Nephron (organoid): ENCODE data around the gene TNIK.

ENCODE experiments used
- H3K27ac Mint-ChIP-seq, 3 experiments: 2 replicates each; pipeline ENCODE4 v1.8.0; 2020; ENCODE audit warnings: mixed read lengths in 3 of 3, mild to moderate bottlenecking in 2 of 3, moderate library complexity in 1 of 3
- H3K27me3 Mint-ChIP-seq: 2 replicates; pipeline ENCODE4 v1.8.0; 2021; ENCODE audit warnings: low read depth, mild to moderate bottlenecking, moderate library complexity, mixed read lengths
- H3K36me3 Mint-ChIP-seq: 2 replicates; pipeline ENCODE4 v1.8.0; 2020; ENCODE audit warnings: low read depth, mixed read lengths
- H3K4me1 Mint-ChIP-seq: 2 replicates; pipeline ENCODE4 v1.8.0; 2020; ENCODE audit warnings: mixed read lengths
- H3K4me3 Mint-ChIP-seq, 3 experiments: 2 replicates each; pipeline ENCODE4 v1.8.0; 2020; ENCODE audit warnings: mild to moderate bottlenecking in 3 of 3, mixed read lengths in 3 of 3, moderate library complexity in 2 of 3
- H3K9me3 Mint-ChIP-seq: 2 replicates; pipeline ENCODE4 v1.8.0; 2020; ENCODE audit warnings: mixed read lengths
- TF ChIP-seq, protein P1 (sequence below), 3 experiments: fragments of 200-600 bp; sonication (generic); IDR thresholded peaks; one replicate each; pipeline ENCODE4 v1.5.0; 2021; ENCODE audit warnings: antibody characterized with exemption in 3 of 3; ENCODE audit not compliant: unreplicated experiment in 3 of 3

Gene TNIK

DNA sequence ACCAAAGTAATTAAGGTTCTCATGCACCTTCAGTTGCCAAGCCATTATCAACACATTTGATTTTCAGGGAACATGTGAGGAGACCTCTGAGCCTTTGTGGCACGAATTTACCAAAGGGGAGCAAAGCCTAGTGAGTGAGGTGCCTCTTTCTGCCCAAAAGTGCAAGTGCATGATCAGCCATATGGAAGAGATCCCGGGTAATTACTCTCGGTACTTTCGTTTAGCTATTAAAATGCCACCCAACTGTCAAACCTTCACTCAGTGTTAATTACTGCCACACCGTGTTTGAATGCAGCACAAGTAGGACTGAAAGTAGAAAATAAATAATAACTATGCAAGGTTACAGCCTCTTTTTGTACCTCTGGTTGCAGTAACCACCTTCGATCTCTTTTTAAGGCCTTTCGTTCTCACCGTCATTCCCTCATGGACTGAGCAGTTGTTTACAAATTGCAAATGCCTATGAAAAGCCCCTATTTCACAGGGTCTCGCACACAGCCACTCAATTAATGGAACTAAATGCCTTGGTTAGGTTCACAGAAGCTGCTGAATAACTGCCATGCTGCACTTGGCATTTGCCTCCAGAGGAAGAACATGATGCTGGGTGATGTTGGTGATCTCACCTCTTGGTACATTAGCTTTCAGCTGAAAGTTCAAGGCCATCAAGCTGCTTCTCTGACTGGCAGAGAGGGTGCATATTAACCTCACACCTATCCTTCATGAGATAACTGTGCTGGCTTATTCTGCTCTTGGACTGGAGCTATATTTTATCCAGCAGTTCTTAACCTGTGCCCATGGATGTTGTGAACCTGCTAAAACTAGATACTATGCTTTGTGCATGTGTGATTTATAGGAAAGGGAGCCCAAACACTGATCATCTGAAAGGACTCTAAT lies 69.9 kb downstream of the TNIK start:
- H3K4me1 Mint-ChIP-seq, result peaks cover 45% of the 10 kb centered on the region
- H3K9me3 Mint-ChIP-seq, result no peaks in the 10 kb centered on the region
- TF ChIP-seq, protein P1, sequence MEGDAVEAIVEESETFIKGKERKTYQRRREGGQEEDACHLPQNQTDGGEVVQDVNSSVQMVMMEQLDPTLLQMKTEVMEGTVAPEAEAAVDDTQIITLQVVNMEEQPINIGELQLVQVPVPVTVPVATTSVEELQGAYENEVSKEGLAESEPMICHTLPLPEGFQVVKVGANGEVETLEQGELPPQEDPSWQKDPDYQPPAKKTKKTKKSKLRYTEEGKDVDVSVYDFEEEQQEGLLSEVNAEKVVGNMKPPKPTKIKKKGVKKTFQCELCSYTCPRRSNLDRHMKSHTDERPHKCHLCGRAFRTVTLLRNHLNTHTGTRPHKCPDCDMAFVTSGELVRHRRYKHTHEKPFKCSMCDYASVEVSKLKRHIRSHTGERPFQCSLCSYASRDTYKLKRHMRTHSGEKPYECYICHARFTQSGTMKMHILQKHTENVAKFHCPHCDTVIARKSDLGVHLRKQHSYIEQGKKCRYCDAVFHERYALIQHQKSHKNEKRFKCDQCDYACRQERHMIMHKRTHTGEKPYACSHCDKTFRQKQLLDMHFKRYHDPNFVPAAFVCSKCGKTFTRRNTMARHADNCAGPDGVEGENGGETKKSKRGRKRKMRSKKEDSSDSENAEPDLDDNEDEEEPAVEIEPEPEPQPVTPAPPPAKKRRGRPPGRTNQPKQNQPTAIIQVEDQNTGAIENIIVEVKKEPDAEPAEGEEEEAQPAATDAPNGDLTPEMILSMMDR (IDR thresholded peaks at IDR 0.05; ENCODE audit: unreplicated experiment in 3 of 3), result no peak
- H3K4me3 Mint-ChIP-seq, result no peak overlapping the region
- no peak overlapping the region for H3K27ac Mint-ChIP-seq
- peaks cover 5% of the 10 kb centered on the region for H3K36me3 Mint-ChIP-seq
- H3K27me3 Mint-ChIP-seq, result no peaks in the 10 kb centered on the region

DNA sequence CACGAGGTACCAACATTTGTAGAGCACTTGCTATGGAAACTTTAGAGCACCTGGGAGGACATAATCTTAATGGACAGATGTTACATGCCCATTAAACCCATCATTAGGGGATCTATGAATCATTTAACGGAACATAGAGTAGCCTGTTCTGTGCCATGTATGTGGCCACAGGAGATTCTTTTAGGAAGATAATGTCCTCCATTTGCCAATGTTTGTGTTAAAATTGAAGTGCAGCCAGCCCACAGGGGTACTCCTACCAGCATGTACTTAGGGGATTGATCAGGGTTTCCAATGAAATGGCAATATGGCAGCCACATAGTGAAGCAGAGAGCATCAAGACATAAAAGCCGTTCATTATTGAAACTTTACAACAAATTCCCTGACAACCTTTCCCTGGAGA lies 70.7 kb downstream of the TNIK start:
- H3K27ac Mint-ChIP-seq, result no peak overlapping the region
- peaks cover 45% of the 10 kb centered on the region for H3K4me1 Mint-ChIP-seq
- TF ChIP-seq, protein P1 (IDR thresholded peaks at IDR 0.05; ENCODE audit: unreplicated experiment in 3 of 3), result no peak
- no peaks in the 10 kb centered on the region for H3K27me3 Mint-ChIP-seq
- H3K36me3 Mint-ChIP-seq, result peaks cover 5% of the 10 kb centered on the region
- no peaks in the 10 kb centered on the region for H3K9me3 Mint-ChIP-seq
- no peak overlapping the region for H3K4me3 Mint-ChIP-seq

DNA sequence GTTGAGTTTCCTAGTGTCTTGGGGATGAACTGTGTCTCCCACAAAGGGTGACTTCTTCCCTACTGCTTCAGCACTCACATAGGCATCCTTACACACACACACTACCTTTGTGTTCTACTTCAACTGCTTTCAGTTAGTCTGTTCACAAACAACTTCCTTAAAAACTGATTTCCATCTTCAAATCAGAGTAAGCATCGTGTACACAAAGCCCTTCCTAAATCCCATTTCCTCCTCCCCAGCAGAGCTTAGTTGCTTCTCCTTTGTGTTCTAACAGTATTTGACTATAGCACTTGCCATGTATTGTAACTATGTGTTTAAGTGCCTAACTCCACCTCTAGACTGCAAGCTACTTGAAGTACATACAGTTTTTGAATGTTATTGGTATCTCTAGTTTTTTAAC lies 71.7 kb downstream of the TNIK start:
- Mint-ChIP-seq H3K4me1 (peaks cover 45% of the 10 kb centered on the region), H3K36me3 (peaks cover 5% of the 10 kb centered on the region), H3K9me3 (no peaks in the 10 kb centered on the region), H3K27ac (peak overlapping the region in 1 of 3 experiments; percentile 2), H3K27me3 (no peaks in the 10 kb centered on the region), H3K4me3 (no peak overlapping the region)
- TF ChIP-seq, protein P1 (IDR thresholded peaks at IDR 0.05; ENCODE audit: unreplicated experiment in 3 of 3), result no peak

DNA sequence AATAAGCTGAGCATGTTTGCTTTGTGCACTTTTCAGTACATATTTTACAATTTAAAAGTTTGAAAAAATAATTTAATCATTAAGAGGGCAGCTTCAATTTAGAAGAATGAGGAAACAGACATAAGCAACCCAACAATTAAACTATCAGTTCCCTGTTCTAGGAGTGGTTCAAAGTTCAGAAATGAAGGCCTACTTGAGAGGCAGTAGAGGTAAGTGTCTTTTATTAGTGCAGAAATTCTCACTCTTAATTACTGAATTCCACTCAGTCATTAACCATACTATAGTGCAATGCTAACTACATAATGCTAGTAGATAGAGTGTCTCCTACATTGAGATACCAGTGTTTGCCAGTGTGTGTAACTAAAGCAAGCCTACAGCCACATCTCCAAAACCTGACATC lies 73.1 kb downstream of the TNIK start:
- TF ChIP-seq, protein P1 (IDR thresholded peaks at IDR 0.05; ENCODE audit: unreplicated experiment in 3 of 3), result no peak

DNA sequence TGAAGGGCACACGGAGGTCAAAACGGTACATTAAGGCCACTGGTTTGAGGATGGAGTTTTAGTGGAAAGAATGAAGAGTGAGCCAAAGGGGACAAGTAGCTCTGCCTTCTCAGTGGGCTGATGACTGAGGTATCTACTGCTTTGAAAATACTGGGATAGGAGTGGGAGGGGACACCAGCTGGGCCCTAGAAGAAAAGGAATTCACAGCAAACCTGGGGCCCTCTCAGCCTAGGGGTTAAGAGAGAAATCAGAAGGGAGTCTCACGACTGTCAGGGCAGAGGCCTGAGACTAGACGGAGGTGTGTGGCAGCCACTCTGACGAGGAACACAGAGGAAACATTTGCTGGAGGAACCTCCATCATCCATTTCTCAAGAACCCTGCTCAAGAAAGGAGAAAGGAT lies 75.1 kb downstream of the TNIK start:
- H3K9me3 Mint-ChIP-seq, result no peaks in the 10 kb centered on the region
- TF ChIP-seq, protein P1 (IDR thresholded peaks at IDR 0.05; ENCODE audit: unreplicated experiment in 3 of 3), result no peak
- H3K27me3 Mint-ChIP-seq, result no peaks in the 10 kb centered on the region
- no peaks in the 10 kb centered on the region for H3K36me3 Mint-ChIP-seq
- H3K4me1 Mint-ChIP-seq, result peaks cover 67% of the 10 kb centered on the region
- no peak overlapping the region for H3K4me3 Mint-ChIP-seq
- peak overlapping the region in 2 of 3 experiments; percentile 13 to 27 for H3K27ac Mint-ChIP-seq

More for the DNA sequence above, 73.1 kb downstream of the TNIK start:
- Mint-ChIP-seq H3K27ac (peak overlapping the region in 1 of 3 experiments; percentile 9), H3K36me3 (peaks cover 5% of the 10 kb centered on the region), H3K27me3 (no peaks in the 10 kb centered on the region), H3K9me3 (no peaks in the 10 kb centered on the region), H3K4me3 (no peak overlapping the region), H3K4me1 (peaks cover 49% of the 10 kb centered on the region)
